Activated CD8-positive, alpha-beta T cell treated with anti-CD3 and anti-CD28 coated beads for 36 hours (primary cell): ENCODE results near the gene SEPTIN2. TPM values are rescaled to one million over a fixed set of nuclear protein-coding genes. Genes with fewer than 3 reads are reported as not detected.

Source experiments
- ATAC-seq: fragments of 200-7000 bp; cut with Tn5 transposase; one replicate; pipeline ENCODE4 v1.10.0; 2021; ENCODE audit warnings: mild to moderate bottlenecking, moderate library complexity
- CTCF ChIA-PET: fragments of 350-600 bp; sonication (Branson Sonifier 250); formaldehyde crosslinking; loops from one replicate; lab custom pipeline; 2021; ENCODE audit warnings: antibody characterized with exemption; lab: Charles Lee
- POLR2A ChIA-PET: fragments of 350-600 bp; sonication (Branson Sonifier 250); formaldehyde crosslinking; loops from one replicate; lab custom pipeline; 2021; ENCODE audit warnings: antibody characterized with exemption; lab: Charles Lee
- DNase-seq: peaks from one replicate; pipeline ENCODE4 v3.0.0-alpha.2; 2020
- H3K27ac Mint-ChIP-seq: one replicate; pipeline ENCODE4 v1.8.0; 2021; ENCODE audit warnings: mild to moderate bottlenecking, mixed read lengths
- H3K27me3 Mint-ChIP-seq: one replicate; pipeline ENCODE4 v1.8.0; 2021; ENCODE audit warnings: mixed read lengths
- H3K36me3 Mint-ChIP-seq: one replicate; pipeline ENCODE4 v1.8.0; 2021; ENCODE audit warnings: low read depth, mixed read lengths
- H3K4me1 Mint-ChIP-seq: one replicate; pipeline ENCODE4 v1.8.0; 2021; ENCODE audit warnings: low read depth, mixed read lengths
- H3K4me3 Mint-ChIP-seq: one replicate; pipeline ENCODE4 v1.8.0; 2021; ENCODE audit warnings: mild to moderate bottlenecking, moderate library complexity, mixed read lengths
- H3K9me3 Mint-ChIP-seq: one replicate; pipeline ENCODE4 v1.8.0; 2021; ENCODE audit warnings: mixed read lengths
- CTCF ChIP-seq: fragments of 200-600 bp; IDR thresholded peaks from one replicate; pipeline ENCODE4 v1.8.0; 2022; ENCODE audit warnings: antibody characterized with exemption, mild to moderate bottlenecking
- intact Hi-C: fragments of 100-400 bp; cut with micrococcal nuclease; formaldehyde crosslinking; loops from one replicate; pipeline ENCODE4 v1.10.0; 2022
- total RNA-seq, 2 experiments: library from RNA; stranded (reverse); gene quantifications; one replicate each; pipeline ENCODE4 v1.2.3, GENCODE V29; 2021

The SEPTIN2 gene
- total RNA-seq, 2 experiments from 2014 or later, result 210 to 211 TPM

- intact Hi-C loops, result no loop called here
- Mint-ChIP-seq H3K4me1 (peaks cover 22% of the 10 kb centered on the region), H3K9me3 (no peaks in the 10 kb centered on the region), H3K36me3 (peaks cover 15% of the 10 kb centered on the region), H3K27ac (peak overlapping the region; percentile 58), H3K27me3 (no peaks in the 10 kb centered on the region), H3K4me3 (peak overlapping the region; percentile 72)
- TF ChIP-seq CTCF, result no peak
- no peak for ATAC-seq
- DNase-seq, result no peak
- ChIA-PET POLR2A (interaction anchor here (0.6 kb wide), 1 partner anchor 41 kb away, joined by 4 read pairs; the partner anchor contains the start of gene HDLBP), CTCF (no interaction called here)
Measured at GRCh38 chr2:241356871-241357260, 41.1 kb downstream of the SEPTIN2 start.

- Mint-ChIP-seq H3K27ac (no peak overlapping the region), H3K9me3 (no peaks in the 10 kb centered on the region), H3K27me3 (no peaks in the 10 kb centered on the region), H3K4me3 (peak overlapping the region; percentile 72), H3K4me1 (peaks cover 22% of the 10 kb centered on the region), H3K36me3 (peaks cover 11% of the 10 kb centered on the region)
- intact Hi-C loops, result no loop called here
- ChIA-PET POLR2A (interaction anchor here (0.6 to 2.5 kb wide), 6 partner anchors 10 to 202 kb away, joined by 3 to 11 read pairs (median 3); partner anchors contain the start of genes HDLBP and SEPTIN2), CTCF (no interaction called here)
- DNase-seq, result no peak
- no peak for TF ChIP-seq CTCF
- ATAC-seq, result no peak
Measured at GRCh38 chr2:241357531-241357930, 41.8 kb downstream of the SEPTIN2 start.

- CTCF ChIA-PET, result no interaction called here
Measured at GRCh38 chr2:241358470-241358869, 42.7 kb downstream of the SEPTIN2 start.

GRCh38 chr2:241359481-241360045 is 43.8 kb downstream of the SEPTIN2 start:
- no peak overlapping the region for H3K27ac Mint-ChIP-seq
- no peak for ATAC-seq
- ChIA-PET CTCF (no interaction called here), POLR2A (interaction anchor here (2.5 kb wide), 1 partner anchor 44 kb away, joined by 11 read pairs; the partner anchor contains the start of genes HDLBP and SEPTIN2)
- DNase-seq, result no peak
- peaks cover 22% of the 10 kb centered on the region for H3K4me1 Mint-ChIP-seq
- no peak for TF ChIP-seq CTCF
- H3K4me3 Mint-ChIP-seq, result no peak overlapping the region
- intact Hi-C loops, result no loop called here
- H3K36me3 Mint-ChIP-seq, result peaks cover 6% of the 10 kb centered on the region
- no peaks in the 10 kb centered on the region for H3K27me3 Mint-ChIP-seq
- no peaks in the 10 kb centered on the region for H3K9me3 Mint-ChIP-seq

More at GRCh38 chr2:241358470-241358869, 42.7 kb downstream of the SEPTIN2 start:
- Mint-ChIP-seq H3K4me3 (peak overlapping the region; percentile 27), H3K4me1 (peaks cover 22% of the 10 kb centered on the region), H3K27me3 (no peaks in the 10 kb centered on the region), H3K9me3 (no peaks in the 10 kb centered on the region), H3K27ac (no peak overlapping the region), H3K36me3 (peaks cover 9% of the 10 kb centered on the region)
- POLR2A ChIA-PET, result interaction anchor here (0.7 to 2.5 kb wide), 5 partner anchors 9 to 201 kb away, joined by 3 to 11 read pairs (median 4); partner anchors contain the start of genes HDLBP and SEPTIN2
- DNase-seq (no peak), ATAC-seq (no peak)
- TF ChIP-seq CTCF, result no peak
- intact Hi-C loops, result no loop called here

GRCh38 chr2:241363426-241363825 is 47.7 kb downstream of the SEPTIN2 start:
- Mint-ChIP-seq H3K9me3 (no peaks in the 10 kb centered on the region), H3K27ac (no peak overlapping the region), H3K4me1 (peaks cover 14% of the 10 kb centered on the region), H3K4me3 (no peak overlapping the region), H3K27me3 (no peaks in the 10 kb centered on the region), H3K36me3 (peaks cover under 1% of the 10 kb centered on the region)
- ATAC-seq (no peak), DNase-seq (no peak)
- TF ChIP-seq CTCF, result no peak
- intact Hi-C loops, result no loop called here
- CTCF ChIA-PET, result interaction anchor here (1.5 kb wide), 1 partner anchor 28 kb away, joined by 3 read pairs; no protein-coding TSS in a partner anchor
- POLR2A ChIA-PET, result interaction anchor here (1.5 kb wide), 1 partner anchor 48 kb away, joined by 3 read pairs; no protein-coding TSS in a partner anchor
